Vagina (tissue), 2 donors: ENCODE results near the gene TMEM11.

Source experiments
- CTCF ChIP-seq, 3 experiments: fragments of 450-650 bp in 2 of 3; fragments of 200-600 bp in 1 of 3; sonication (generic) in 1 of 3; IDR thresholded peaks; one replicate each; pipeline ENCODE4 v1.5.1; 2017 to 2019; ENCODE audit warnings: antibody characterized with exemption in 3 of 3, mild to moderate bottlenecking in 2 of 3, moderate library complexity in 2 of 3
- POLR2A ChIP-seq, 2 donors: fragments of 450-650 bp; IDR thresholded peaks; one replicate each; pipeline ENCODE4 v1.6.1; 2017; ENCODE audit warnings: antibody characterized with exemption in 2 of 2, mild to moderate bottlenecking in 2 of 2, moderate library complexity in 2 of 2
- POLR2AphosphoS5 ChIP-seq, 2 donors: sonication (generic); formaldehyde crosslinking; IDR thresholded peaks; one replicate each; pipeline ENCODE4 v1.9.0; 2017; ENCODE audit warnings: antibody characterized with exemption in 2 of 2, mild to moderate bottlenecking in 2 of 2, low read depth in 1 of 2; ENCODE audit not compliant: insufficient read depth in 1 of 2

- TF ChIP-seq CTCF (IDR thresholded peaks at IDR 0.05), result no peak
- no peak for TF ChIP-seq POLR2AphosphoS5 (IDR thresholded peaks at IDR 0.05; ENCODE audit: insufficient read depth in 1 of 2, low read depth in 1 of 2)
- no peak for TF ChIP-seq POLR2A (IDR thresholded peaks at IDR 0.05)
These were observed 3.4 kb downstream of the TMEM11 start for GRCh38 chr17:21210411-21211076.
